GM21528 (cell line): Measurements from ENCODE around the gene XIST.
"Not testable (repeated sequence)": the region's sequence is repeated elsewhere in the genome, so short reads cannot be mapped to it uniquely, and the experiment has no call there.

Experiments
- ATAC-seq: cut with Tn5 transposase; IDR thresholded peaks from one replicate; pipeline ENCODE4 v1.9.1; 2021; ENCODE audit warnings: mild to moderate bottlenecking, moderate library complexity; ENCODE audit not compliant: unreplicated experiment, low FRiP score

Gene XIST

GRCh38 chrX:73817393-73818199 is 34.9 kb downstream of the XIST start:
- ATAC-seq, result no peak

- no peak for ATAC-seq
Observed at GRCh38 chrX:73812256-73812655, 40.3 kb downstream of the XIST start.

- ATAC-seq, result not testable (repeated sequence)
Observed at GRCh38 chrX:73804109-73804508, 48.4 kb downstream of the XIST start.

- no peak for ATAC-seq
Observed at GRCh38 chrX:73799888-73800287, 52.6 kb downstream of the XIST start.

- ATAC-seq, result not testable (repeated sequence)
Observed at GRCh38 chrX:73792511-73792910, 60.0 kb downstream of the XIST start.

GRCh38 chrX:73785493-73785892 is 67.0 kb downstream of the XIST start:
- no peak for ATAC-seq
